ENCODE measurements around the gene PFDN2. TPM values are rescaled to one million over a fixed set of nuclear protein-coding genes. Genes with fewer than 3 reads are reported as not detected.

The PFDN2 gene
- total RNA-seq, 1 donor from 2014 or later: 132 TPM

- TF ChIP-seq CTCF (IDR thresholded peaks at IDR 0.05; ENCODE audit: insufficient read depth, low read length, poor library complexity, severe bottlenecking): no peak
- no peak for DNase-seq (ENCODE audit: low read depth)
- no peaks in the 10 kb centered on the region for H3K27me3 ChIP-seq (ENCODE audit: control insufficient read depth, insufficient read depth, low read length)
- no peaks in the 10 kb centered on the region for H3K36me3 ChIP-seq (ENCODE audit: control insufficient read depth, insufficient read depth, low read length)
- no peak overlapping the region for H3K4me3 ChIP-seq (ENCODE audit: low read depth, low read length)
Measured at GRCh38 chr1:161089938-161090337, 27.9 kb downstream of the PFDN2 start.

DNA sequence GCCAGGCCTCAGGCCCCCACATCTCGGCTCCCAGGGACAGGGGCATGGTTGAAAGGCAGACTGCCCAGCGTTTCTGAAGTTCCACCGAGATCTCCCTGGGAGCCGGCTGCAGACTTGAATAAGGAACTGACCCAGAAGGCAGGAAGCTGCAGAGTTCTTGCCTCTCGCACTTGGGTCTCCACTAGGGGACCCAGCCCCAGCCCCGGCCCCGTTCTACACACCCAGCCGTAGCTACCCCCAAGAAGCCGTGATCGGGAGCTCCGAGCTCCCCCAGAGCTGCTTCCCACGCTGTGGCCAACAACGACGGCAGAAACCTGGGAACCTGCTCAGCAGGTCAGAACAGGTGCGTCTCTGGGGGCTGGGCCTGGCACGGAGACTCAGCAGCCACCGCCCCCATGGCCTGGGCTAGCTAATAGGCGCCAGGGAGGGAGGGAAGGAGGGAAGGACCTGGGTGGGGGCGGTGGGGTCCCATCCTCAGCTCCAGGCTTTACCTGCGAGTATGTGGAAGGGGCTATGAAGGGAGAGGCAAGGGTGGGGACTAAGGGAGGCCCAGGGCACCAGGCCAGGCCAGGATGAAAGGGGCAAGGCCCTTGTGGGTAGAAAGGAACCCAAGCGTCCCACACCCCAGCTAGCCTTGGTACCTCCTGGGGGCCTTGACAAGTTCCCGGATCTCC, 28.4 kb downstream of the PFDN2 start, which contains the start of gene NECTIN4:
NECTIN4 (minus strand) TSS at position 308 of the 674 bp plus-strand sequence; CDS start at position 46, 262 bp downstream.
- no peak within 1 kb of the TSS for H3K4me3 ChIP-seq (ENCODE audit: low read depth, low read length)
- H3K27me3 ChIP-seq (ENCODE audit: control insufficient read depth, insufficient read depth, low read length): no peaks in the 10 kb centered on the region
- DNase-seq (ENCODE audit: low read depth): no peak
- no peak for TF ChIP-seq CTCF (IDR thresholded peaks at IDR 0.05; ENCODE audit: insufficient read depth, low read length, poor library complexity, severe bottlenecking)
- H3K36me3 ChIP-seq (ENCODE audit: control insufficient read depth, insufficient read depth, low read length): no peaks in the 10 kb centered on the region

DNA sequence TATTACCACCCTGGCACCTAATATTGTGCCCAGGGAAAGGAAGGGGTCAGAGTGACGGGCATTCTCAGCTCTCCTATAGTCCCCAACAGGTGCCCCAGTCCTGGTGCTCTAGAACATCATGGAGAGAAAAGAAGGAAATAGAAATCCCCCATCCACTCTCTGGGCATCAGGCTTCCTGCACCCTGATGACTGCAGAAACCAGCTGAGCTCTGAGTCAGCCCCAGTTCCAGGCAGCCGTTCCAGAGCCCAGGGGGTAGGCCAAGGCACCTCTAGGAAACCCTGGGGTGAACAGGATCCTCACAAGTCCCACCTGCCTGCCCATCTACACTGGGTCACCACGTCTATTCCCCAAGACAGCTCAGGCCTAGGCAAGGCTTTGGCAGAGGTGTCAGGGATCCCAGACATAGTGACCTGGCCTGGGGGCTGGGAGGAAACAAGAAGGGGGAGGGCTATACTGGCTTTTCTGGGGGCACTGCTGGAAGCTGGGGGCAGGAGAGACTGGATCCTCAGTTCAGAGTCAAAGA, 29.2 kb downstream of the PFDN2 start:
- Histone ChIP-seq H3K4me3 (ENCODE audit: low read depth, low read length) (no peak overlapping the region), H3K27me3 (ENCODE audit: control insufficient read depth, insufficient read depth, low read length) (no peaks in the 10 kb centered on the region), H3K36me3 (ENCODE audit: control insufficient read depth, insufficient read depth, low read length) (no peaks in the 10 kb centered on the region)
- DNase-seq (ENCODE audit: low read depth): no peak
- no peak for TF ChIP-seq CTCF (IDR thresholded peaks at IDR 0.05; ENCODE audit: insufficient read depth, low read length, poor library complexity, severe bottlenecking)

- Histone ChIP-seq H3K4me3 (ENCODE audit: low read depth, low read length) (no peak overlapping the region), H3K36me3 (ENCODE audit: control insufficient read depth, insufficient read depth, low read length) (no peaks in the 10 kb centered on the region), H3K27me3 (ENCODE audit: control insufficient read depth, insufficient read depth, low read length) (no peaks in the 10 kb centered on the region)
- DNase-seq (ENCODE audit: low read depth): no peak
- TF ChIP-seq CTCF (IDR thresholded peaks at IDR 0.05; ENCODE audit: insufficient read depth, low read length, poor library complexity, severe bottlenecking): no peak
Measured at GRCh38 chr1:161086457-161086856, 31.4 kb downstream of the PFDN2 start.

- no peak for TF ChIP-seq CTCF (IDR thresholded peaks at IDR 0.05; ENCODE audit: insufficient read depth, low read length, poor library complexity, severe bottlenecking)
- Histone ChIP-seq H3K27me3 (ENCODE audit: control insufficient read depth, insufficient read depth, low read length) (no peaks in the 10 kb centered on the region), H3K36me3 (ENCODE audit: control insufficient read depth, insufficient read depth, low read length) (no peaks in the 10 kb centered on the region), H3K4me3 (ENCODE audit: low read depth, low read length) (no peak overlapping the region)
- no peak for DNase-seq (ENCODE audit: low read depth)
Measured at GRCh38 chr1:161085165-161085564, 32.7 kb downstream of the PFDN2 start.

GRCh38 chr1:161084597-161084988, 33.2 kb downstream of the PFDN2 start:
- Histone ChIP-seq H3K4me3 (ENCODE audit: low read depth, low read length) (no peak overlapping the region), H3K36me3 (ENCODE audit: control insufficient read depth, insufficient read depth, low read length) (no peaks in the 10 kb centered on the region), H3K27me3 (ENCODE audit: control insufficient read depth, insufficient read depth, low read length) (peaks cover under 1% of the 10 kb centered on the region)
- TF ChIP-seq CTCF (IDR thresholded peaks at IDR 0.05; ENCODE audit: insufficient read depth, low read length, poor library complexity, severe bottlenecking): no peak
- no peak for DNase-seq (ENCODE audit: low read depth)

All from kidney epithelial cell (primary cell).